GM19395 (cell line): ENCODE measurements around the gene GALNTL6.

Experiments used
- ATAC-seq: cut with Tn5 transposase; IDR thresholded peaks from one replicate; pipeline ENCODE4 v1.9.1; 2021; ENCODE audit warnings: mild to moderate bottlenecking, moderate library complexity; ENCODE audit not compliant: unreplicated experiment

GALNTL6 gene

GRCh38 chr4:171983935-171984805 is 171.0 kb downstream of the GALNTL6 start:
- ATAC-seq, result no peak

- ATAC-seq, result no peak
Observed at GRCh38 chr4:171985129-171985528, 171.9 kb downstream of the GALNTL6 start.

GRCh38 chr4:171993247-171993646 is 180.0 kb downstream of the GALNTL6 start:
- ATAC-seq, result no peak

GRCh38 chr4:172007889-172008288 is 194.7 kb downstream of the GALNTL6 start:
- no peak for ATAC-seq

GRCh38 chr4:172009446-172010230 is 196.4 kb downstream of the GALNTL6 start:
- ATAC-seq, result no peak

- no peak for ATAC-seq
Observed at GRCh38 chr4:172011196-172011595, 198.0 kb downstream of the GALNTL6 start.

- ATAC-seq, result no peak
Observed at GRCh38 chr4:172018358-172018757, 205.2 kb downstream of the GALNTL6 start.

GRCh38 chr4:172035562-172035961 is 222.4 kb downstream of the GALNTL6 start:
- no peak for ATAC-seq

GRCh38 chr4:172040766-172041165 is 227.6 kb downstream of the GALNTL6 start:
- ATAC-seq, result no peak

- no peak for ATAC-seq
Observed at GRCh38 chr4:172042714-172043114, 229.5 kb downstream of the GALNTL6 start.

- ATAC-seq, result no peak
Observed at GRCh38 chr4:172045981-172046380, 232.8 kb downstream of the GALNTL6 start.

GRCh38 chr4:172048666-172049065 is 235.5 kb downstream of the GALNTL6 start:
- ATAC-seq, result no peak

- no peak for ATAC-seq
Observed at GRCh38 chr4:172050911-172051310, 237.7 kb downstream of the GALNTL6 start.

- ATAC-seq, result peak; percentile 91
Observed at GRCh38 chr4:172055046-172055445, 241.8 kb downstream of the GALNTL6 start.

- ATAC-seq, result no peak
Observed at GRCh38 chr4:172055498-172055897, 242.3 kb downstream of the GALNTL6 start.

- peak; percentile 74 for ATAC-seq
Observed at GRCh38 chr4:172061204-172061603, 248.0 kb downstream of the GALNTL6 start.

- no peak for ATAC-seq
Observed at GRCh38 chr4:172068506-172068905, 255.3 kb downstream of the GALNTL6 start.

- no peak for ATAC-seq
Observed at GRCh38 chr4:172073590-172073989, 260.4 kb downstream of the GALNTL6 start.

- ATAC-seq, result no peak
Observed at GRCh38 chr4:172083272-172083671, 270.1 kb downstream of the GALNTL6 start.

- no peak for ATAC-seq
Observed at GRCh38 chr4:172088556-172088955, 275.4 kb downstream of the GALNTL6 start.

GRCh38 chr4:172095161-172095560 is 282.0 kb downstream of the GALNTL6 start:
- ATAC-seq, result no peak

- ATAC-seq, result no peak
Observed at GRCh38 chr4:172096786-172097185, 283.6 kb downstream of the GALNTL6 start.
